ENCODE data around the gene HTR6.
A peak's percentile ranks its signal among the peaks of the same experiment; 100 is the strongest.

Gene HTR6

DNA sequence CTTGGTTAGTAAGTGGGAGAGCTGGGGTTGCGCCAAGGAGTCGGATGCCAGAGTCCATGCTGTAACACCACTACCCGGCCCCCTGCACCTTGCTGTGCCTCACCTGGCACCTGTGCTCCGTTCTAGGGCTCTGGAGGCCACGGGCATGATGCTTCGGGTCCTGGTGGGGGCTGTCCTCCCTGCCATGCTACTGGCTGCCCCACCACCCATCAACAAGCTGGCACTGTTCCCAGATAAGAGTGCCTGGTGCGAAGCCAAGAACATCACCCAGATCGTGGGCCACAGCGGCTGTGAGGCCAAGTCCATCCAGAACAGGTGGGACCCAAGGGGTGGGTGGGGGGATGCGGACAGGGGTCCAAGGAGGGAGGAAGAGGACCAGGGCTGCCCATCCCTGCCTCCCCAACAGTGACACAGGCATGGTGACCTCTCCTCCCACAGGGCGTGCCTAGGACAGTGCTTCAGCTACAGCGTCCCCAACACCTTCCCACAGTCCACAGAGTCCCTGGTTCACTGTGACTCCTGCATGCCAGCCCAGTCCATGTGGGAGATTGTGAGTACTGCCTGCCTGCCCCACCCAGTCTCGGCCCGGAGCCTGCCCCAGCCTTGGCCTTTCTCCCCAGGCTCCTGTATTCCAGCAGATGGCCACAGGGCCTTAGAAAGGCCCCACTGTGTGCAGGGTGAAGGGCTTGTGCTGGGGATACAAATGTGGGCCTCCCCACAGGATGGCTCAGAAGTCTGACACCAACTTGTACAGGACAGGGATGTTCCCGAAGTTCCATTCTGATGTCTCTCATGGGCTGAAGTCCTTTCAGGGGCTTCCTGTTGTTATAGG, 9.6 kb upstream of the HTR6 start:
- no peak for TF ChIP-seq SPI1 (IDR thresholded peaks at IDR 0.05; ENCODE audit: low read depth, low read length)
- TF ChIP-seq TAF1 (IDR thresholded peaks at IDR 0.05; ENCODE audit: low read depth, low read length), result no peak
- no peak for TF ChIP-seq PAX5 (IDR thresholded peaks at IDR 0.05; ENCODE audit: insufficient read depth, low read length, severe bottlenecking)
- TF ChIP-seq POU2F2 (IDR thresholded peaks at IDR 0.05; ENCODE audit: low read depth, low read length), result no peak
- TF ChIP-seq POLR2AphosphoS5 (IDR thresholded peaks at IDR 0.05; ENCODE audit: low read depth, low read length), result no peak
- no peak for TF ChIP-seq POLR2A (IDR thresholded peaks at IDR 0.05; ENCODE audit: low read depth, low read length)
- FAIRE-seq (no peak), DNase-seq (ENCODE audit: insufficient read length, low spot score) (no peak)

DNA sequence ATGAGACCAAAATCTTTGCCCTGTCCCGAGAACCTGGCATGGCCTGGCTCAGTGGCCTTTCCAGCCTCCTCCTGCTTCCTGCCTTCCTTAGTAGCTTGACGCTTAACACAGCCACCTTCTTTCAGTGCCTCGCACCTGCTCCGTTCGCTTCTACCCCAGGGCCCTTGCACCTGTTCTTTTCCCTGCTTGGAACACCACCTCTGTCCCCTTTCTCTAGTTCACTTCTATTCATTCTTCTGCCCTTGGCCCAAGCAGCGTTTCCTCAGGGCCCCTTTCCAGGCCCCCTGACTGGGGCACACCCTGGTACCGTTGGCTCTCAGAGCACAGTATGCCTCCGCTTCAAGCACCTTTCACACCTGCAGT, 9.0 kb upstream of the HTR6 start:
- no peak for TF ChIP-seq POLR2AphosphoS5 (IDR thresholded peaks at IDR 0.05; ENCODE audit: low read depth, low read length)
- TF ChIP-seq TAF1 (IDR thresholded peaks at IDR 0.05; ENCODE audit: low read depth, low read length), result no peak
- TF ChIP-seq PAX5 (IDR thresholded peaks at IDR 0.05; ENCODE audit: insufficient read depth, low read length, severe bottlenecking), result no peak
- TF ChIP-seq SPI1 (IDR thresholded peaks at IDR 0.05; ENCODE audit: low read depth, low read length), result no peak
- no peak for TF ChIP-seq POLR2A (IDR thresholded peaks at IDR 0.05; ENCODE audit: low read depth, low read length)
- TF ChIP-seq POU2F2 (IDR thresholded peaks at IDR 0.05; ENCODE audit: low read depth, low read length), result no peak
- FAIRE-seq, result no peak
- DNase-seq (ENCODE audit: insufficient read length, low spot score), result no peak

DNA sequence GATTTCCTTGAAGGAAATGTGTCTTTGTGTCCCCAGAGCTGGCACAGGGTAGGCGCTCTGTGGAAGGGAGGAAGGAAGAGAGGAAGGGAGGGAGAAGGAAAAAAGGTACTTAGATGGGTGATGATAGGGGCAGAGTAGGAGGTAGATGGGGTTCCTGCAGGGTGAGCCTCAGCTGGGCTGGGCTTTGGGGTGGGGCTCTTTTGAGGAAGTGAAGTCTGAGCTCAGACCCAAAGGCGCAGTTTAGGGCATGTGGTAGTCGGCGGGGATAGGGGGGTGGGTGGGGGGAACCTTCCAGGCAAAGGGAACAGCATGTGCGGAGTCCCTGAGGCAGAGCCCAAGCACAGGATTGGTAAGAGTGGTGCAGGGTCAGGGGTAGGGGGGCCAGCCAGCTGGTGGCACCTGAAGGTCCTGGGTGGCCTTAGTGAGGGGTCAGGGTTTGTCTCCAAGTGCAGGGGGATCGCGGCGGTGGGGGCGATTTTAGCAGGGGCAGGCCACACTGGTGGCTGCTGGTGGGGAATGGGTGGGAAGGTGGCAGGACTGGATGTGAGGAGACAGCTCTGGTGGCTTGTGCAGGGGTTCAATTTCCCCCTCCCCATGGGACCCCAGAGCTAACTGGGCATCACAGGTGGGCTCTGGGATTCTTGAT, 8.4 kb upstream of the HTR6 start:
- TF ChIP-seq PAX5 (IDR thresholded peaks at IDR 0.05; ENCODE audit: insufficient read depth, low read length, severe bottlenecking) (no peak), SPI1 (IDR thresholded peaks at IDR 0.05; ENCODE audit: low read depth, low read length) (peak; percentile 64)
- no peak for DNase-seq (ENCODE audit: insufficient read length, low spot score)
- no peak for FAIRE-seq

DNA sequence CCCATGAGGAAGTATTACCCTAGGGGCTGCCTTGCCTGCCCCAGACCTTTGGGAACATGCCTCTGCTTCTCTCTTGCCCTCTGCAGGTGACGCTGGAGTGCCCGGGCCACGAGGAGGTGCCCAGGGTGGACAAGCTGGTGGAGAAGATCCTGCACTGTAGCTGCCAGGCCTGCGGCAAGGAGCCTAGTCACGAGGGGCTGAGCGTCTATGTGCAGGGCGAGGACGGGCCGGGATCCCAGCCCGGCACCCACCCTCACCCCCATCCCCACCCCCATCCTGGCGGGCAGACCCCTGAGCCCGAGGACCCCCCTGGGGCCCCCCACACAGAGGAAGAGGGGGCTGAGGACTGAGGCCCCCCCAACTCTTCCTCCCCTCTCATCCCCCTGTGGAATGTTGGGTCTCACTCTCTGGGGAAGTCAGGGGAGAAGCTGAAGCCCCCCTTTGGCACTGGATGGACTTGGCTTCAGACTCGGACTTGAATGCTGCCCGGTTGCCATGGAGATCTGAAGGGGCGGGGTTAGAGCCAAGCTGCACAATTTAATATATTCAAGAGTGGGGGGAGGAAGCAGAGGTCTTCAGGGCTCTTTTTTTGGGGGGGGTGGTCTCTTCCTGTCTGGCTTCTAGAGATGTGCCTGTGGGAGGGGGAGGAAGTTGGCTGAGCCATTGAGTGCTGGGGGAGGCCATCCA, 7.8 kb upstream of the HTR6 start:
- DNase-seq (ENCODE audit: insufficient read length, low spot score) (no peak), FAIRE-seq (no peak)
- TF ChIP-seq POLR2A (IDR thresholded peaks at IDR 0.05; ENCODE audit: low read depth, low read length) (no peak), SPI1 (IDR thresholded peaks at IDR 0.05; ENCODE audit: low read depth, low read length) (no peak), PAX5 (IDR thresholded peaks at IDR 0.05; ENCODE audit: insufficient read depth, low read length, severe bottlenecking) (no peak), POLR2AphosphoS5 (IDR thresholded peaks at IDR 0.05; ENCODE audit: low read depth, low read length) (no peak)

- DNase-seq (ENCODE audit: insufficient read length, low spot score) (no peak), FAIRE-seq (no peak)
- TF ChIP-seq TAF1 (IDR thresholded peaks at IDR 0.05; ENCODE audit: low read depth, low read length) (no peak), POLR2AphosphoS5 (IDR thresholded peaks at IDR 0.05; ENCODE audit: low read depth, low read length) (no peak), PAX5 (IDR thresholded peaks at IDR 0.05; ENCODE audit: insufficient read depth, low read length, severe bottlenecking) (no peak), POLR2A (IDR thresholded peaks at IDR 0.05; ENCODE audit: low read depth, low read length) (no peak), SPI1 (IDR thresholded peaks at IDR 0.05; ENCODE audit: low read depth, low read length) (no peak), POU2F2 (IDR thresholded peaks at IDR 0.05; ENCODE audit: low read depth, low read length) (no peak)
Observed at GRCh38 chr1:19657511-19657910, 7.2 kb upstream of the HTR6 start.

- FAIRE-seq (no peak), DNase-seq (ENCODE audit: insufficient read length, low spot score) (no peak)
- no peak for TF ChIP-seq PAX5 (IDR thresholded peaks at IDR 0.05; ENCODE audit: insufficient read depth, low read length, severe bottlenecking)
- TF ChIP-seq POU2F2 (IDR thresholded peaks at IDR 0.05; ENCODE audit: low read depth, low read length), result no peak
- no peak for TF ChIP-seq POLR2A (IDR thresholded peaks at IDR 0.05; ENCODE audit: low read depth, low read length)
- no peak for TF ChIP-seq TAF1 (IDR thresholded peaks at IDR 0.05; ENCODE audit: low read depth, low read length)
- no peak for TF ChIP-seq SPI1 (IDR thresholded peaks at IDR 0.05; ENCODE audit: low read depth, low read length)
- no peak for TF ChIP-seq POLR2AphosphoS5 (IDR thresholded peaks at IDR 0.05; ENCODE audit: low read depth, low read length)
Observed at GRCh38 chr1:19658186-19658585, 6.5 kb upstream of the HTR6 start.

DNA sequence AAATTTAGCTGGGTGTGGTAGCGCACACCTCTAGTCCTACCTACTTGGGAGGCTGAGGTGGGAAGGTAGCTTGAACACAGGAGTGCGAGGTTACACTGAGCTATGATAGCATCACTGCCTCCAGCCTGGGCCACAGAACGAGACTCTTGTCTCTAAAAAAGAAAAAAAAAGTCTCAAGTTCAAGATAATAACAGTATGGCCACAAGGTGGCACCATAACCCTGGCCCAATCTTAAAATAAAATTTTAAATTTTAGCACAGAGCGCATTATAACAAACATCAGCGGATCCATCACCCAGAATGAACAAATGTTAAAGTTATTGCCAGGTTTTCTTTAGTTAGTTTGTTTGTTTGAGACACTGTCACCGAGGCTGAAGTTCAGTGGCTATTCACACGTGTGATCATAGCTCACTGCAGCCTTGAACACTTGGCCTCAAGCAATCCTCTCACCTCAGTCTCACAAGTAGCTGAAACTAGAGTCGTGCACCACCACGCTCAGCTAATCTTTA, 2.9 kb upstream of the HTR6 start:
- no peak for TF ChIP-seq POU2F2 (IDR thresholded peaks at IDR 0.05; ENCODE audit: low read depth, low read length)
- peak; percentile 72 for FAIRE-seq
- no peak for DNase-seq (ENCODE audit: insufficient read length, low spot score)

- TF ChIP-seq POLR2A (IDR thresholded peaks at IDR 0.05; ENCODE audit: low read depth, low read length) (no peak), TAF1 (IDR thresholded peaks at IDR 0.05; ENCODE audit: low read depth, low read length) (no peak), PAX5 (IDR thresholded peaks at IDR 0.05; ENCODE audit: insufficient read depth, low read length, severe bottlenecking) (no peak)
- FAIRE-seq (no peak), DNase-seq (ENCODE audit: insufficient read length, low spot score) (no peak)
Observed at GRCh38 chr1:19662313-19662712, 2.4 kb upstream of the HTR6 start.

GRCh38 chr1:19665186-19665495, 466 bp downstream of the HTR6 start:
- FAIRE-seq (no peak), DNase-seq (ENCODE audit: insufficient read length, low spot score) (no peak)
- TF ChIP-seq PAX5 (IDR thresholded peaks at IDR 0.05; ENCODE audit: insufficient read depth, low read length, severe bottlenecking) (no peak), SPI1 (IDR thresholded peaks at IDR 0.05; ENCODE audit: low read depth, low read length) (no peak), POLR2A (IDR thresholded peaks at IDR 0.05; ENCODE audit: low read depth, low read length) (no peak), TAF1 (IDR thresholded peaks at IDR 0.05; ENCODE audit: low read depth, low read length) (no peak), POLR2AphosphoS5 (IDR thresholded peaks at IDR 0.05; ENCODE audit: low read depth, low read length) (no peak)

Measured in GM12891 (cell line).